Measurements from ENCODE around the gene TNFRSF4.

TNFRSF4 gene

GRCh38 chr1:1185101-1185765, 28.7 kb downstream of the TNFRSF4 start:
- TF ChIP-seq MYC (IDR thresholded peaks at IDR 0.05; ENCODE audit: low read depth, low read length), result no peak
- TF ChIP-seq POLR2A (IDR thresholded peaks at IDR 0.05; ENCODE audit: extremely low read depth, insufficient read length), result no peak
- TF ChIP-seq CTCF (IDR thresholded peaks at IDR 0.05; ENCODE audit: low read depth, low read length), result no peak
- TF ChIP-seq MAX (IDR thresholded peaks at IDR 0.05; ENCODE audit: low read depth, low read length), result no peak
- no peak overlapping the region for H3K4me3 ChIP-seq (ENCODE audit: low read depth, low read length)
- DNase-seq (ENCODE audit: low read depth), result no peak

GRCh38 chr1:1183833-1184775, 29.8 kb downstream of the TNFRSF4 start:
- no peak overlapping the region for H3K4me3 ChIP-seq (ENCODE audit: low read depth, low read length)
- no peak for DNase-seq (ENCODE audit: low read depth)
- TF ChIP-seq CTCF (IDR thresholded peaks at IDR 0.05; ENCODE audit: low read depth, low read length) (no peak), MAX (IDR thresholded peaks at IDR 0.05; ENCODE audit: low read depth, low read length) (no peak), POLR2A (IDR thresholded peaks at IDR 0.05; ENCODE audit: extremely low read depth, insufficient read length) (no peak), MYC (IDR thresholded peaks at IDR 0.05; ENCODE audit: low read depth, low read length) (no peak)

- H3K4me3 ChIP-seq (ENCODE audit: low read depth, low read length), result no peak overlapping the region
- no peak for DNase-seq (ENCODE audit: low read depth)
- TF ChIP-seq POLR2A (IDR thresholded peaks at IDR 0.05; ENCODE audit: extremely low read depth, insufficient read length), result no peak
- TF ChIP-seq MAX (IDR thresholded peaks at IDR 0.05; ENCODE audit: low read depth, low read length), result no peak
- no peak for TF ChIP-seq CTCF (IDR thresholded peaks at IDR 0.05; ENCODE audit: low read depth, low read length)
- TF ChIP-seq MYC (IDR thresholded peaks at IDR 0.05; ENCODE audit: low read depth, low read length), result no peak
Measured at GRCh38 chr1:1183221-1183747, 30.7 kb downstream of the TNFRSF4 start.

GRCh38 chr1:1182491-1183220, 31.3 kb downstream of the TNFRSF4 start:
- no peak for DNase-seq (ENCODE audit: low read depth)
- no peak overlapping the region for H3K4me3 ChIP-seq (ENCODE audit: low read depth, low read length)
- TF ChIP-seq CTCF (IDR thresholded peaks at IDR 0.05; ENCODE audit: low read depth, low read length) (no peak), MAX (IDR thresholded peaks at IDR 0.05; ENCODE audit: low read depth, low read length) (no peak), MYC (IDR thresholded peaks at IDR 0.05; ENCODE audit: low read depth, low read length) (no peak), POLR2A (IDR thresholded peaks at IDR 0.05; ENCODE audit: extremely low read depth, insufficient read length) (no peak)

GRCh38 chr1:1181938-1182410, 32.0 kb downstream of the TNFRSF4 start:
- H3K4me3 ChIP-seq (ENCODE audit: low read depth, low read length), result no peak overlapping the region
- DNase-seq (ENCODE audit: low read depth), result no peak
- TF ChIP-seq MAX (IDR thresholded peaks at IDR 0.05; ENCODE audit: low read depth, low read length), result no peak
- no peak for TF ChIP-seq CTCF (IDR thresholded peaks at IDR 0.05; ENCODE audit: low read depth, low read length)
- TF ChIP-seq MYC (IDR thresholded peaks at IDR 0.05; ENCODE audit: low read depth, low read length), result no peak
- no peak for TF ChIP-seq POLR2A (IDR thresholded peaks at IDR 0.05; ENCODE audit: extremely low read depth, insufficient read length)

Data from NB4 (cell line).